BJ (cell line): ENCODE measurements around the gene ARHGEF28. TPM values are rescaled to one million over a fixed set of nuclear protein-coding genes. Genes with fewer than 3 reads are reported as not detected.

Source experiments
- CTCF ChIA-PET: fragments of 350-600 bp; formaldehyde crosslinking; extraction: SDS; loops from one replicate; lab custom pipeline; 2021; ENCODE audit warnings: antibody characterized with exemption, inconsistent platforms; lab: Yijun Ruan, JAX
- POLR2A ChIA-PET: fragments of 300-600 bp; sonication (Branson Sonifier 250); formaldehyde crosslinking; extraction: SDS; loops from one replicate; lab custom pipeline; 2021; ENCODE audit warnings: antibody characterized with exemption; lab: Charles Lee
- DNase-seq: peaks from one replicate; pipeline ENCODE4 v3.0.0-alpha.2; 2011; ENCODE audit warnings: low read depth
- H3K27me3 ChIP-seq: 2 replicates; pipeline ENCODE4 v1.6.0; 2011; ENCODE audit warnings: low read length; ENCODE audit not compliant: control insufficient read depth, insufficient read depth
- H3K36me3 ChIP-seq: 2 replicates; pipeline ENCODE4 v1.5.1; 2011; ENCODE audit warnings: low read length; ENCODE audit not compliant: control insufficient read depth, insufficient read depth
- H3K4me3 ChIP-seq: 2 replicates; pipeline ENCODE4 v1.5.1; 2011; ENCODE audit warnings: low read depth, mild to moderate bottlenecking, control low read depth, low read length
- polyA plus RNA-seq: library from polyadenylated mRNA; depleted of rRNA; stranded (reverse); fragments of >200 nt; gene quantifications from 2 replicates; pipeline ENCODE4 v1.2.3, GENCODE V29; 2011
- TF ChIP-seq, protein P1 (sequence below): IDR thresholded peaks from 2 replicates; pipeline ENCODE4 v1.5.1; 2011; ENCODE audit warnings: low read depth, mild to moderate bottlenecking, control low read depth, inconsistent platforms, low read length, moderate library complexity; ENCODE audit not compliant: insufficient read depth

Gene ARHGEF28
- polyA plus RNA-seq, 1 experiment, result 2.8 TPM

DNA sequence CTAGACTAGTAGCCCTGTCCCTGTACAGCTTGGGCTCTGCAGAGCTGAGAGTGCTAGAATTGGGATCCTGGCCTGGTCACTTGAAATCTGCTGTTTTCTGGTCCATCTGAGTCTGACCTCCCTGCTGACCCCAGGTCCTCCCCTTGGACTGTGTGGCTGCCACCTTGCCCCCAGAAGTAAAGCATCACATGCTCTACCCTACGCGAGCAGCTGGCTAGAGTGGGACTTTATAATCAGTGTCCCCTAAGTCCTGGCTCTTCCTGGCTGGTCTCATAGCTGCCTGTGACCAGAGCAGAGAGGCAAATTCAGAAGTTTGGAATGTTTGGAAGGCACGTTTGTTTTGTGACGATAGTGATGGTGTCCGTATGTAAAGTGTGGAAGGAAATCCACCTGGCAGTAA, 81.0 kb downstream of the ARHGEF28 start:
- ChIA-PET CTCF (interaction anchor here (1.1 to 2.1 kb wide), 4 partner anchors 9 to 86 kb away, joined by 3 to 8 read pairs (median 4); no protein-coding TSS in a partner anchor), POLR2A (no interaction called here)
- Histone ChIP-seq H3K27me3 (no peaks in the 10 kb centered on the region), H3K36me3 (no peaks in the 10 kb centered on the region), H3K4me3 (no peak overlapping the region)
- TF ChIP-seq, protein P1, sequence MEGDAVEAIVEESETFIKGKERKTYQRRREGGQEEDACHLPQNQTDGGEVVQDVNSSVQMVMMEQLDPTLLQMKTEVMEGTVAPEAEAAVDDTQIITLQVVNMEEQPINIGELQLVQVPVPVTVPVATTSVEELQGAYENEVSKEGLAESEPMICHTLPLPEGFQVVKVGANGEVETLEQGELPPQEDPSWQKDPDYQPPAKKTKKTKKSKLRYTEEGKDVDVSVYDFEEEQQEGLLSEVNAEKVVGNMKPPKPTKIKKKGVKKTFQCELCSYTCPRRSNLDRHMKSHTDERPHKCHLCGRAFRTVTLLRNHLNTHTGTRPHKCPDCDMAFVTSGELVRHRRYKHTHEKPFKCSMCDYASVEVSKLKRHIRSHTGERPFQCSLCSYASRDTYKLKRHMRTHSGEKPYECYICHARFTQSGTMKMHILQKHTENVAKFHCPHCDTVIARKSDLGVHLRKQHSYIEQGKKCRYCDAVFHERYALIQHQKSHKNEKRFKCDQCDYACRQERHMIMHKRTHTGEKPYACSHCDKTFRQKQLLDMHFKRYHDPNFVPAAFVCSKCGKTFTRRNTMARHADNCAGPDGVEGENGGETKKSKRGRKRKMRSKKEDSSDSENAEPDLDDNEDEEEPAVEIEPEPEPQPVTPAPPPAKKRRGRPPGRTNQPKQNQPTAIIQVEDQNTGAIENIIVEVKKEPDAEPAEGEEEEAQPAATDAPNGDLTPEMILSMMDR, result no peak
- DNase-seq, result no peak

DNA sequence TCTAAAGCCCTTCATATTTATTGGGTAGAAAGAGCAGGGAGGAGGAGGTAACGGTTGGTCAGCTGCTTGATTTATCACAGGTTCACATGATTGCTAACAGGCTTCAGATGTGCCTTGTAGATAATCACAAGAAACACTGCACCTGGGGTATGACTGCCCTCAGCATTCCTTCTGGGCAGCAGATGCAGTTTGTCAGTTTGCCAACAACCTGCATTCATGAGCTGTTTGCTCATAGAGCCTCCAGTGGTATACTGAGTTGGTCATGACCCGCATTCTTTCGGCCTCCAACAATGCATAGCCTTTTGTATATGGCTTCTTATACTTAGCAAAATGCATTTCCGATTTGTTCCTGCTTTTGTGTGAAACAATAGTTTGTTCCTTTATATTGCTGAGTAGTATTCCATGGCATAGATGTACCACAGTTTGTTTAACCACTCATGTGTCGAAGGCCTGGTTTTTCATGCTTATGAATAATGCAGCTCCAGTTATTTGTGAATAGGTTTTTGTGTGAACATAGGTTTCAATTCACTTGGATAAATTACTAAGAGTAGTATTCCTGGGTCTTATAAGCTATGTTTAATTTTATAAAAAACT, 83.6 kb downstream of the ARHGEF28 start:
- no peak for DNase-seq
- POLR2A ChIA-PET, result no interaction called here
- CTCF ChIA-PET, result interaction anchor here (0.6 to 1.2 kb wide), 2 partner anchors 35 to 903 kb away, joined by 3 read pairs; no protein-coding TSS in a partner anchor

DNA sequence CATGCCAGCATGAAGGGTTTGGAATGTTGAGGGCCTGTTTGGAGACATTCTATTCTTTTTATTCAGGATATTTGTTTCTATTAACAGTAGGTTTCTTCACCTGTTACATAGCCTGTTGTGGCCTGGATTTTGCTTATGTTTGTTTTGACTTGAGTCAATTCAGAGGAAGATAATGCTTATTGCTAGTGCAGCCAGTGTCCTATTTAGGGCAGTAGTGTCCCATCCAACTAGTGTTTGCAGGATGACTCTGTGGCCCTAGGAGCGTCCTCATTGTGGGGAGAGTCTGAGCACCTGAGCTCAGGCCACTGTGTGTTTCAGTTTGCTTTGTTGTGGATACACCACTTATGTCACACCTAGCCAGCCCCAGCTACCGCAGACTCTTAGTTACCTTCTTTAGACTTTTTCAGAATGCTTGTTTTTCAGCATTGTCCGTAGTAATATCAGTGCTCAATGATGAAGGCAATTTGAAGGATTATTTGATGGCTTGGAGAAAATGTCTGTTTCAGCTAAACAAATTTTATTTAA, 90.3 kb downstream of the ARHGEF28 start:
- POLR2A ChIA-PET, result no interaction called here
- H3K36me3 ChIP-seq, result no peaks in the 10 kb centered on the region
- no peak overlapping the region for H3K4me3 ChIP-seq
- no peaks in the 10 kb centered on the region for H3K27me3 ChIP-seq
- TF ChIP-seq, protein P1, result no peak
- CTCF ChIA-PET, result interaction anchor here (1.2 kb wide), 1 partner anchor 23 kb away, joined by 3 read pairs; no protein-coding TSS in a partner anchor
- no peak for DNase-seq

More for the DNA sequence above, 83.6 kb downstream of the ARHGEF28 start:
- TF ChIP-seq, protein P1, result no peak
- Histone ChIP-seq H3K27me3 (no peaks in the 10 kb centered on the region), H3K36me3 (no peaks in the 10 kb centered on the region), H3K4me3 (no peak overlapping the region)

DNA sequence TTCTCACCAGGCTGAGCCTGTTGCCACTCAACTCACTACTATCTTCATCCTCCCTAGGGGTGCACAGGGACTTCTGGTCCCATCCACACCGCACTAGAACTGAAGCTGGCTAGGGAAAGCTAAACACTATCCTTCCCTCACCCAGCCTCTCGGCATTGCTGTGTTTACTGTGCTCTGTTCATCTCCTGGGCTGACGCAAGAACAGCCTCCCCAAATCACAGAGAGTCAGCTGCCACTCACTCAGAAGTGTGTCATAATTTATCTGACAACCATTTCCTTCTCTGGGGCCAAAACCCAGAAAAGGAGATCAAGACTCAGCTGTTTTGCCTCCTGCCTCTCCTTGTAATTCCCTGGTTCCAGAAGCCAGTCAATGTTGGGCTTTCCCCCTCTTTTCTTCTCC, 92.8 kb downstream of the ARHGEF28 start:
- DNase-seq, result no peak
- Histone ChIP-seq H3K4me3 (no peak overlapping the region), H3K27me3 (no peaks in the 10 kb centered on the region), H3K36me3 (no peaks in the 10 kb centered on the region)
- TF ChIP-seq, protein P1, result no peak
- CTCF ChIA-PET, result interaction anchor here (0.9 to 2.3 kb wide), 2 partner anchors 26 to 128 kb away, joined by 3 to 7 read pairs; no protein-coding TSS in a partner anchor
- POLR2A ChIA-PET, result no interaction called here

DNA sequence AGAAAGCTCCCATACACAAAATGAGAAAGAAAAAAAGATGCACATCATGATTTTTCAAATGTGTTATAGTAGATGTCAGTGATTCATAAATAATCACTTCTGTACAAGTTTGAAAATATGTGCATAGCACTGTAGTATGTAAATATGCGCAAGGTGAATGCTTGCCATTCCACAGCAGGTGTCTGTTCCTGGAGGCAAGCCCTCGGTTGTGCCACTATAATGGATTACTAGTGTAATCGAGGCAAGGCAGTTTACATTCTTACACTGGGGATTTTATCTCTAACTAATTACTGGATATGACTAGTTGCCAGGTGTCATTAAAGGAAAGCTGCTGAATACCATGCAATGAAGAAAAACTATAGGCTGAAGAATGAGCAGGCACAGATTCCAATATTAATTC, 93.6 kb downstream of the ARHGEF28 start:
- Histone ChIP-seq H3K36me3 (no peaks in the 10 kb centered on the region), H3K4me3 (no peak overlapping the region), H3K27me3 (no peaks in the 10 kb centered on the region)
- no peak for DNase-seq
- POLR2A ChIA-PET, result no interaction called here
- CTCF ChIA-PET, result interaction anchor here (2.3 kb wide), 1 partner anchor 27 kb away, joined by 7 read pairs; no protein-coding TSS in a partner anchor
- TF ChIP-seq, protein P1, result no peak
